RWPE1 (cell line): ENCODE measurements around the gene RERE.
"Not testable (repeated sequence)": the region's sequence is repeated elsewhere in the genome, so short reads cannot be mapped to it uniquely, and the experiment has no call there.

ENCODE experiments used
- CTCF ChIA-PET: fragments of 350-600 bp; sonication (Branson Sonifier 250); formaldehyde crosslinking; extraction: SDS; loops from one replicate; lab custom pipeline; 2021; lab: Yijun Ruan, JAX
- POLR2A ChIA-PET: fragments of 400-600 bp; formaldehyde crosslinking; extraction: SDS; loops from one replicate; lab custom pipeline; 2020; ENCODE audit warnings: antibody characterized with exemption; ENCODE audit not compliant: low non-redundant PET; lab: Yijun Ruan, JAX
- DNase-seq: peaks from one replicate; pipeline ENCODE4 v3.0.0; 2012; ENCODE audit warnings: low spot score
- H3K27ac ChIP-seq: fragments of 450-650 bp; 2 replicates; pipeline ENCODE4 v1.5.1; 2017
- CTCF ChIP-seq: fragments of 450-650 bp; conservative IDR thresholded peaks from 2 replicates; pipeline ENCODE4 v1.5.1; 2017; ENCODE audit warnings: low read depth, mild to moderate bottlenecking

The RERE gene

DNA sequence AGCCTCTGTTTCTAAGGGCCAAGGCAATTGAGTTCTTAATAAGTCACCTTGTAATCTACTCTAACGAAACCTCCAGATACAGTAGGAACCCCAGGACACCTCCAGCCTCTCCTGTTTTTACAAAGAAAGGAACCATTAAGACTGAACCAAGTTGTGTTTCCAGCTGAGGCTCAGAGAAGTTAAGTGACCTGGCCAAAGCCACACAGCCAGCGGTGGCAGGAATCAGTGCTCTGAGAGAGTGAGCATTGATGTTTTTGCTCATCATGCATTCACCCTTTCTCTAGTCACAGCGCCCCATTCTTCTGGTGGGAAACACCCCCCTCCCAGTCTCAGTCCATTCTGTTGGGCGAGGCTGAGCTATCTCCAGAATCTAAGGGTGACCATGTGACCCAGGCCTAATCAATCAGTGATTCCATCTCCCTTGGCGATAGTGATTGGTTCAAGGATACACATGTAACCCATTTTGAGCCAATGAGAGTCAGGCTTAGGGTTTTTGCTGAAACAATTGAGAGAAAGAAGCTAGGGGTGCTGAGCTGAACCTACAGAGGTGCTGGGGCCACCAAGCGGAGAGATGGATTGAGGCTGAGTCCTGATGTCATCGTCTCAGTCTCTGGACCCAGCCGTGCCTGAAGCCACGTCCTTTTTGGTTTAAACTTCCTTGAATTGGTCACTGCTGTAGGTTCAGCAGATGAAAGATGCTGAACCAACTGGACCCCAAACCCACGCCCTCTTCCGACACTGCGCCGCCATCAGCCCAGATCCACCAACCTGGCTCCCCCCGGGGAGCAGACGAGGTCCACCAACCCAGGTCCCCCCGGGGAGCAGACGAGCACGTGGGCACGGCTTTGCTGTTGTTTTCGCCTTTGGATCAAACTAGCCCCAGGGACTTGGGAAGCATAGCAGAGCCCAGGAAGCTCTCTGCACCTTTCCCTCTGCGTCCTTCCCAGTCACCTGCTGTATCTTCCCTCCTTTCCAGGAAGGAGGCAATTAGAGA lies 28.0 kb upstream of the RERE start:
- ChIA-PET POLR2A (no interaction called here), CTCF (interaction anchor here (0.6 to 0.8 kb wide), 3 partner anchors 282 to 321 kb away, joined by 3 read pairs; no protein-coding TSS in a partner anchor)
- no peak overlapping the region for H3K27ac ChIP-seq
- DNase-seq: no peak
- TF ChIP-seq CTCF: no peak

GRCh38 chr1:8844501-8845006 lies 27.1 kb upstream of the RERE start:
- no peak overlapping the region for H3K27ac ChIP-seq
- no peak for TF ChIP-seq CTCF
- no peak for DNase-seq
- ChIA-PET POLR2A (no interaction called here), CTCF (interaction anchor here (0.6 to 0.8 kb wide), 2 partner anchors 282 to 320 kb away, joined by 3 read pairs; no protein-coding TSS in a partner anchor)

DNA sequence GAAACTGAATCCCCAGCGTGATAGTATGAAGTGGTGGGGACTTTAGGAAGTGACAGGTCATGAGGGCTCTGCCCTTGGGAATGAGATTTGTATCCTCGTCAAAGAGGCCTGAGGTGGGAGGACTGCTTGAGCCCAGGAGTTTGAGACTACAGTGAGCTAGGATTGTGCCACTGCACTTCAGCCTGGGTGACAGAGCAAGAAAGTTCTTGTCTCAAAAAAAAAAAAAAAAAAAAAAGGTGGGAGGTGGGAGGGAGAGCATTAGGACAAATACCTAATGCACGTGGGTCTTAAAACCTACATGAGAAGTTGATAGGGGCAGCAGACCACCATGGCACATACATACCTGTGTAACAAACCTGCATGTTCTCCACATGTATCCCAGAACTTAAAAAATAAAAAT lies 24.0 kb upstream of the RERE start:
- ChIA-PET CTCF (no interaction called here), POLR2A (no interaction called here)
- no peak overlapping the region for H3K27ac ChIP-seq
- no peak for DNase-seq
- TF ChIP-seq CTCF: no peak

DNA sequence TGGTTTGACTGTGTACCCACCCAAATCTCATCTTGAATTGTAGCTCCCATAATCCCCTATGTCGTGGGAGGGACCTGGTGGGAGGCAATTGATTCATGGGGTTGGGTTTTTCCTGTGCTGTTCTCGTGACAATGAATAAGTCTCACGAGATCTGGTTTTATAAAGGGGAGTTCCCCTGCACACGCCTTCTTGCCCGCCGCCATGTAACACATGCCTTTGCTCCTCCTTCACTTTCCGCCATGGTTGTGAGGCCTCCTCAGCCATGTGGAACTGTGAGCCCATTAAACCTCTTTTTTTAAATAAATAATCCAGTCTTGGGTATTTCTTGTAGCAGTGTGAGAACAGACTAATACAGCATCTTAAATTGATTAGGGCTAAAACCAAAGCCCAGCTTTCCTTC lies 22.6 kb upstream of the RERE start:
- DNase-seq: no peak
- ChIA-PET POLR2A (no interaction called here), CTCF (interaction anchor here (1.4 to 2.1 kb wide), 2 partner anchors 9 to 14 kb away, joined by 3 to 7 read pairs; no protein-coding TSS in a partner anchor)
- no peak for TF ChIP-seq CTCF
- H3K27ac ChIP-seq: no peak overlapping the region

DNA sequence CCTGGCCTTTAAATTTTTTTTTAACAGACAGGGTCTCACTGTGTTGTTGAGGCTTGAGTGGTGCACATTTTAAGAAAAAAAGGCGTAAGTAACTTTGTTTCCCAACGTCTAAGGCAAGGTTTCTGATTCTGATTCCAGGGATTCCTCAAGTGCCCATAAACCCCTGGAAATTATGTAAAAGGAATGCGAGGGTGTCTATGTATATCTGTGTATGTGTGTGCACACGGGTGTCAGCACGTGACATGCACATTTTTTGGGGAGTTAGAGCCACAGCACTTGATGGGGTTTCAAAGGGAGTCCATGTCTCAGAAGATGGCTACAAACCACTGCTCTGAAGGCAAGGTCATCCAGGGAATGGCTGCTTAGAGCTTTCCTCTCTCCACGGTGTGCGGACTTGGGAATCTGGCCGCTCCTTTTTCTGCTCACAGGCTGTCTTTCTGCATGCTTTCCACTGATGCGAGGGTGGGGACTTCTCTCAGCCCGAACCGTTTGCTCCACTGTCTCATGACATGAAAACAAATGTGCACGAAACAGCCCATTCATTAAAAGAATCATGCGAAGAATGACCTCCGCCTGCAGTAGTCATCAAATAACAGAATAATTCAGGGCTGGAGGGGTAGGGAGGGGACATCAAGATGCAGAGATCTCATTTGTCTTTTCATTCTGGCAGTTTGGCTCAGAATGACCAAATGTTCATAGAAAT lies 18.7 kb upstream of the RERE start:
- DNase-seq: no peak
- no peak overlapping the region for H3K27ac ChIP-seq
- no peak for TF ChIP-seq CTCF
- CTCF ChIA-PET: interaction anchor here (0.7 kb wide), 1 partner anchor 20 kb away, joined by 3 read pairs; no protein-coding TSS in a partner anchor
- POLR2A ChIA-PET: no interaction called here

- TF ChIP-seq CTCF: no peak
- POLR2A ChIA-PET: no interaction called here
- no peak overlapping the region for H3K27ac ChIP-seq
- CTCF ChIA-PET: interaction anchor here (0.6 to 0.7 kb wide), 2 partner anchors 15 to 644 kb away, joined by 3 to 5 read pairs; no protein-coding TSS in a partner anchor
- DNase-seq: no peak
Observed at GRCh38 chr1:8831340-8831739, 13.9 kb upstream of the RERE start.

DNA sequence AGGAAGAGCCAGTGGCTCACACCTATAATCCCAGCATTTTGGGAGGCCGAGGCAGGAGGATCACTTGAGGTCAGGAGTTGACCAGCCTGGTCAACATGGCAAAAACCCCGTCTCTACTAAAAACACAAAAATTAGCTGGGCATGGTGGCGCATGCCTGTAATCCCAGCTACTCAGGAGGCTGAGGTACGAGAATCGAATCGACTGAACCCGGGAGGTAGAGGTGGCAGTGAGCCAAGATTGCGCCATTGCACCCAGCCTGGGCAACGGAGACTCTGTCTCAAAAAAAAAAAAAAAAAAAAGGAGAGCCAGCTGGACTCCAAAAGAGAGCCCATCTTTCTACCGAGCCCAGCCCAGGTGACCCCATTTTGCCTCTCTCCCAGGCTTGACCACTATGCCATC lies 13.3 kb upstream of the RERE start:
- H3K27ac ChIP-seq, POLR2A ChIA-PET, CTCF ChIA-PET, DNase-seq: not testable (repeated sequence)
